Mononuclear cell (primary cell): ENCODE measurements around the gene CSMD2. TPM values are rescaled to one million over a fixed set of nuclear protein-coding genes. Genes with fewer than 3 reads are reported as not detected.

Source experiments
- H3K27me3 ChIP-seq: 2 replicates; pipeline ENCODE4 v1.6.0; 2011; ENCODE audit warnings: low read length, control low read depth; ENCODE audit not compliant: insufficient read depth
- H3K4me1 ChIP-seq: 2 replicates; pipeline ENCODE4 v1.5.1; 2011; ENCODE audit warnings: mild to moderate bottlenecking, low read length, control low read depth; ENCODE audit not compliant: insufficient read depth
- H3K4me3 ChIP-seq: 2 replicates; pipeline ENCODE4 v1.5.1; 2011; ENCODE audit warnings: mild to moderate bottlenecking, low read length, moderate library complexity
- H3K9me3 ChIP-seq: 2 replicates; pipeline ENCODE4 v1.5.1; 2011; ENCODE audit warnings: low read depth, mild to moderate bottlenecking, control low read depth, low read length
- total RNA-seq: library from RNA; depleted of rRNA; stranded (reverse); fragments of >200 nt; gene quantifications from one replicate; pipeline ENCODE4 v1.2.3, GENCODE V29; 2012

Gene CSMD2
- total RNA-seq, 1 donor = not detected

- no peaks in the 10 kb centered on the region for H3K27me3 ChIP-seq
- no peaks in the 10 kb centered on the region for H3K9me3 ChIP-seq
- no peaks in the 10 kb centered on the region for H3K4me1 ChIP-seq
- H3K4me3 ChIP-seq = no peak overlapping the region
Observed at GRCh38 chr1:33825506-33825905, 339.5 kb downstream of the CSMD2 start.

GRCh38 chr1:33824971-33825370 lies 340.1 kb downstream of the CSMD2 start:
- Histone ChIP-seq H3K4me3 (no peak overlapping the region), H3K9me3 (no peaks in the 10 kb centered on the region), H3K27me3 (no peaks in the 10 kb centered on the region), H3K4me1 (no peaks in the 10 kb centered on the region)

- Histone ChIP-seq H3K27me3 (no peaks in the 10 kb centered on the region), H3K4me1 (no peaks in the 10 kb centered on the region), H3K4me3 (no peak overlapping the region), H3K9me3 (no peaks in the 10 kb centered on the region)
Observed at GRCh38 chr1:33824321-33824720, 340.7 kb downstream of the CSMD2 start.

- Histone ChIP-seq H3K9me3 (no peaks in the 10 kb centered on the region), H3K4me1 (no peaks in the 10 kb centered on the region), H3K4me3 (no peak overlapping the region), H3K27me3 (no peaks in the 10 kb centered on the region)
Observed at GRCh38 chr1:33823830-33824229, 341.2 kb downstream of the CSMD2 start.

- H3K9me3 ChIP-seq = no peaks in the 10 kb centered on the region
- no peak overlapping the region for H3K4me3 ChIP-seq
- H3K27me3 ChIP-seq = no peaks in the 10 kb centered on the region
- H3K4me1 ChIP-seq = no peaks in the 10 kb centered on the region
Observed at GRCh38 chr1:33823401-33823800, 341.6 kb downstream of the CSMD2 start.

GRCh38 chr1:33822396-33822795 lies 342.6 kb downstream of the CSMD2 start:
- Histone ChIP-seq H3K4me1 (no peaks in the 10 kb centered on the region), H3K9me3 (no peaks in the 10 kb centered on the region), H3K4me3 (no peak overlapping the region), H3K27me3 (no peaks in the 10 kb centered on the region)

- Histone ChIP-seq H3K27me3 (no peaks in the 10 kb centered on the region), H3K9me3 (no peaks in the 10 kb centered on the region), H3K4me3 (no peak overlapping the region), H3K4me1 (no peaks in the 10 kb centered on the region)
Observed at GRCh38 chr1:33821291-33821690, 343.7 kb downstream of the CSMD2 start.

- H3K4me3 ChIP-seq = no peak overlapping the region
- H3K4me1 ChIP-seq = no peaks in the 10 kb centered on the region
- H3K27me3 ChIP-seq = no peaks in the 10 kb centered on the region
- no peaks in the 10 kb centered on the region for H3K9me3 ChIP-seq
Observed at GRCh38 chr1:33820804-33821203, 344.2 kb downstream of the CSMD2 start.

- Histone ChIP-seq H3K4me3 (no peak overlapping the region), H3K4me1 (no peaks in the 10 kb centered on the region)
Observed at GRCh38 chr1:33819913-33820311, 345.1 kb downstream of the CSMD2 start.

GRCh38 chr1:33819290-33819912 lies 345.6 kb downstream of the CSMD2 start:
- Histone ChIP-seq H3K9me3 (no peaks in the 10 kb centered on the region), H3K27me3 (no peaks in the 10 kb centered on the region), H3K4me3 (no peak overlapping the region), H3K4me1 (no peaks in the 10 kb centered on the region)

More at GRCh38 chr1:33819913-33820311, 345.1 kb downstream of the CSMD2 start:
- Histone ChIP-seq H3K27me3 (no peaks in the 10 kb centered on the region), H3K9me3 (no peaks in the 10 kb centered on the region)

GRCh38 chr1:33818071-33818470 lies 347.0 kb downstream of the CSMD2 start:
- Histone ChIP-seq H3K27me3 (no peaks in the 10 kb centered on the region), H3K4me3 (no peak overlapping the region), H3K4me1 (no peaks in the 10 kb centered on the region), H3K9me3 (no peaks in the 10 kb centered on the region)

GRCh38 chr1:33815061-33815460 lies 350.0 kb downstream of the CSMD2 start:
- H3K4me3 ChIP-seq = no peak overlapping the region
- H3K4me1 ChIP-seq = no peaks in the 10 kb centered on the region
- no peaks in the 10 kb centered on the region for H3K9me3 ChIP-seq
- no peaks in the 10 kb centered on the region for H3K27me3 ChIP-seq

- H3K27me3 ChIP-seq = no peaks in the 10 kb centered on the region
- H3K4me3 ChIP-seq = no peak overlapping the region
- peaks cover under 1% of the 10 kb centered on the region for H3K9me3 ChIP-seq
- H3K4me1 ChIP-seq = no peaks in the 10 kb centered on the region
Observed at GRCh38 chr1:33814166-33814565, 350.9 kb downstream of the CSMD2 start.

GRCh38 chr1:33810571-33810970 lies 354.5 kb downstream of the CSMD2 start:
- Histone ChIP-seq H3K4me1 (no peaks in the 10 kb centered on the region), H3K27me3 (peaks cover 5% of the 10 kb centered on the region), H3K4me3 (no peak overlapping the region), H3K9me3 (peaks cover 19% of the 10 kb centered on the region)

- Histone ChIP-seq H3K9me3 (peaks cover 19% of the 10 kb centered on the region), H3K4me3 (no peak overlapping the region), H3K27me3 (peaks cover 5% of the 10 kb centered on the region), H3K4me1 (no peaks in the 10 kb centered on the region)
Observed at GRCh38 chr1:33805988-33806387, 359.0 kb downstream of the CSMD2 start.

- Histone ChIP-seq H3K4me1 (no peaks in the 10 kb centered on the region), H3K27me3 (peaks cover 5% of the 10 kb centered on the region), H3K9me3 (no peaks in the 10 kb centered on the region), H3K4me3 (no peak overlapping the region)
Observed at GRCh38 chr1:33802268-33802667, 362.8 kb downstream of the CSMD2 start.
